Neuronal stem cell (in vitro differentiated cells): ENCODE data around the gene DNAH17.

ENCODE experiments used
- DNase-seq: peaks from one replicate; pipeline ENCODE4 v3.0.0-alpha.2; 2013; ENCODE audit warnings: low spot score
- H2AFZ ChIP-seq: one replicate; pipeline ENCODE4 v1.6.1; 2013; ENCODE audit warnings: mild to moderate bottlenecking, low read length, inconsistent platforms
- H2AK5ac ChIP-seq: 2 replicates; pipeline ENCODE4 v1.6.1; 2013; ENCODE audit warnings: low read depth, mild to moderate bottlenecking, inconsistent platforms, low read length, moderate library complexity, mixed read lengths
- H2BK120ac ChIP-seq: 2 replicates; pipeline ENCODE4 v1.6.1; 2013; ENCODE audit warnings: low read depth, mild to moderate bottlenecking, inconsistent platforms, low read length, moderate library complexity, mixed read lengths
- H2BK12ac ChIP-seq: one replicate; pipeline ENCODE4 v1.6.1; 2013; ENCODE audit warnings: low read length, inconsistent platforms
- H2BK15ac ChIP-seq: 2 replicates; pipeline ENCODE4 v1.6.1; 2013; ENCODE audit warnings: mild to moderate bottlenecking, low read length, inconsistent platforms, mixed read lengths
- H2BK5ac ChIP-seq: one replicate; pipeline ENCODE4 v1.6.1; 2013; ENCODE audit warnings: inconsistent platforms, mild to moderate bottlenecking, low read length, moderate library complexity
- H3K14ac ChIP-seq: one replicate; pipeline ENCODE4 v1.6.1; 2013; ENCODE audit warnings: low read length, inconsistent platforms
- H3K18ac ChIP-seq: 2 replicates; pipeline ENCODE4 v1.6.1; 2013; ENCODE audit warnings: low read length, inconsistent platforms
- H3K23ac ChIP-seq: 2 replicates; pipeline ENCODE4 v1.6.1; 2013; ENCODE audit warnings: low read depth, mild to moderate bottlenecking, mixed read lengths, low read length, inconsistent platforms; ENCODE audit not compliant: poor library complexity
- H3K27ac ChIP-seq: replicated peaks from 3 replicates; pipeline ENCODE4 v1.5.1; 2013; ENCODE audit warnings: low read length, inconsistent platforms
- H3K27me3 ChIP-seq, 3 experiments: 2 replicates each; pipeline ENCODE4 v1.6.1; 2013; ENCODE audit warnings: low read length in 3 of 3, mild to moderate bottlenecking in 2 of 3, inconsistent platforms in 1 of 3, low read depth in 1 of 3, mixed read lengths in 1 of 3, moderate library complexity in 1 of 3; ENCODE audit not compliant: control insufficient read depth in 3 of 3, insufficient read depth in 3 of 3
- H3K36me3 ChIP-seq, 2 donors: replicated peaks in 1 of 2; 2 replicates each; pipeline ENCODE4 v1.6.1; 2013; ENCODE audit warnings: low read length in 2 of 2; ENCODE audit not compliant: control insufficient read depth in 2 of 2, insufficient read depth in 2 of 2
- H3K4ac ChIP-seq: 2 replicates; pipeline ENCODE4 v1.6.1; 2013; ENCODE audit warnings: inconsistent platforms, mild to moderate bottlenecking, low read length, moderate library complexity
- H3K4me1 ChIP-seq, 2 donors: 1 replicate in 1 of 2; 2 replicates in 1 of 2; pipeline ENCODE4 v1.6.1; 2013; ENCODE audit warnings: low read length in 2 of 2, low read depth in 1 of 2; ENCODE audit not compliant: control insufficient read depth in 2 of 2, insufficient read depth in 1 of 2
- H3K4me2 ChIP-seq: one replicate; pipeline ENCODE4 v1.6.1; 2013; ENCODE audit warnings: mild to moderate bottlenecking, low read length, inconsistent platforms; ENCODE audit not compliant: insufficient read depth, poor library complexity, severe bottlenecking
- H3K4me3 ChIP-seq, 2 donors: 2 replicates each; pipeline ENCODE4 v1.5.1; 2013; ENCODE audit warnings: low read length in 2 of 2, mild to moderate bottlenecking in 2 of 2, inconsistent platforms in 1 of 2, moderate library complexity in 1 of 2
- H3K79me1 ChIP-seq: one replicate; pipeline ENCODE4 v1.6.1; 2013; ENCODE audit warnings: low read depth, mild to moderate bottlenecking, inconsistent platforms, low read length, moderate library complexity
- H3K9ac ChIP-seq: one replicate; pipeline ENCODE4 v1.6.1; 2013; ENCODE audit warnings: mild to moderate bottlenecking, low read depth, low read length, inconsistent platforms; ENCODE audit not compliant: poor library complexity
- H3K9me3 ChIP-seq, 2 donors: replicated peaks in 1 of 2; 2 replicates each; pipeline versions ENCODE3 to v1.6.1; 2013; ENCODE audit warnings: low read length in 2 of 2, mild to moderate bottlenecking in 2 of 2, inconsistent platforms in 1 of 2, low read depth in 1 of 2, mixed read lengths in 1 of 2, moderate library complexity in 1 of 2; ENCODE audit not compliant: control insufficient read depth in 2 of 2, insufficient read depth in 1 of 2
- H4K8ac ChIP-seq: one replicate; pipeline ENCODE4 v1.6.1; 2013; ENCODE audit warnings: low read depth, mild to moderate bottlenecking, inconsistent platforms, low read length, moderate library complexity
- H4K91ac ChIP-seq: one replicate; pipeline ENCODE4 v1.6.1; 2013; ENCODE audit warnings: low read length, low read depth, mild to moderate bottlenecking, inconsistent platforms; ENCODE audit not compliant: poor library complexity
- WGBS, 2 donors: extraction: QIAGEN DNeasy Blood & Tissue Kit; methylation state at CpG; one replicate each; pipeline ENCODE4 v1.1.7; 2013; ENCODE audit warnings: missing lambda C conversion rate in 2 of 2, mixed read lengths in 1 of 2; ENCODE audit not compliant: insufficient read length in 2 of 2, insufficient replicate concordance in 1 of 2; ENCODE audit errors: extremely low coverage in 2 of 2; 5-methylcytosine and 5-hydroxymethylcytosine counted together

DNAH17 gene

GRCh38 chr17:78599419-78599818 lies 22.2 kb upstream of the DNAH17 start:
- Histone ChIP-seq H2BK5ac (no peak overlapping the region), H3K4me2 (no peak overlapping the region), H2AFZ (no peak overlapping the region), H2BK12ac (no peak overlapping the region), H2BK120ac (no peak overlapping the region), H3K18ac (no peak overlapping the region), H4K91ac (no peak overlapping the region), H3K9ac (no peak overlapping the region), H4K8ac (no peak overlapping the region), H3K23ac (no peak overlapping the region), H3K9me3 (no peaks in the 10 kb centered on the region), H3K4me1 (no peaks in the 10 kb centered on the region), H2AK5ac (no peak overlapping the region), H3K36me3 (no peaks in the 10 kb centered on the region), H3K79me1 (no peaks in the 10 kb centered on the region), H3K27ac (no peak overlapping the region), H3K4ac (no peak overlapping the region), H3K27me3 (peaks cover 0 to 12% (median 0%) of the 10 kb centered on the region in 3 experiments), H3K4me3 (no peak overlapping the region), H2BK15ac (no peak overlapping the region), H3K14ac (no peak overlapping the region)
- WGBS, 2 donors, result no CpG with 5 or more reads among the region's 5 CpGs
- no peak for DNase-seq

GRCh38 chr17:78598013-78598471 lies 20.8 kb upstream of the DNAH17 start:
- H3K9me3 ChIP-seq, result no peaks in the 10 kb centered on the region
- H2AK5ac ChIP-seq, result no peak overlapping the region
- H3K14ac ChIP-seq, result no peak overlapping the region
- no peak overlapping the region for H3K23ac ChIP-seq
- H4K91ac ChIP-seq, result no peak overlapping the region
- no peak overlapping the region for H3K27ac ChIP-seq
- no peak overlapping the region for H2BK15ac ChIP-seq
- H3K36me3 ChIP-seq, result no peaks in the 10 kb centered on the region
- H3K4me1 ChIP-seq, result no peaks in the 10 kb centered on the region
- H3K4me2 ChIP-seq, result no peak overlapping the region
- no peak overlapping the region for H2BK12ac ChIP-seq
- H2BK5ac ChIP-seq, result no peak overlapping the region
- H3K27me3 ChIP-seq, result peaks cover 0 to 11% (median 0%) of the 10 kb centered on the region in 3 experiments
- H3K4ac ChIP-seq, result no peak overlapping the region
- no peaks in the 10 kb centered on the region for H3K79me1 ChIP-seq
- no CpG with 5 or more reads among the region's 9 CpGs for WGBS, 2 donors
- no peak overlapping the region for H3K18ac ChIP-seq
- no peak for DNase-seq
- H4K8ac ChIP-seq, result no peak overlapping the region
- H2BK120ac ChIP-seq, result no peak overlapping the region
- no peak overlapping the region for H3K4me3 ChIP-seq
- H3K9ac ChIP-seq, result no peak overlapping the region
- H2AFZ ChIP-seq, result no peak overlapping the region

GRCh38 chr17:78596871-78597764 lies 19.9 kb upstream of the DNAH17 start:
- H2BK5ac ChIP-seq, result no peak overlapping the region
- no CpG with 5 or more reads among the region's 12 CpGs for WGBS, 2 donors
- no peak overlapping the region for H3K4ac ChIP-seq
- H3K9ac ChIP-seq, result no peak overlapping the region
- H3K27me3 ChIP-seq, result peaks cover 0 to 10% (median 0%) of the 10 kb centered on the region in 3 experiments
- H2BK15ac ChIP-seq, result no peak overlapping the region
- H3K23ac ChIP-seq, result no peak overlapping the region
- H3K4me3 ChIP-seq, result no peak overlapping the region
- no peak overlapping the region for H4K91ac ChIP-seq
- no peak overlapping the region for H2BK12ac ChIP-seq
- H3K14ac ChIP-seq, result no peak overlapping the region
- no peaks in the 10 kb centered on the region for H3K9me3 ChIP-seq
- H4K8ac ChIP-seq, result no peak overlapping the region
- H2BK120ac ChIP-seq, result no peak overlapping the region
- H3K4me1 ChIP-seq, result peaks cover 0 to 4% of the 10 kb centered on the region in 2 donors
- H3K4me2 ChIP-seq, result no peak overlapping the region
- no peak overlapping the region for H3K18ac ChIP-seq
- no peak overlapping the region for H3K27ac ChIP-seq
- H3K36me3 ChIP-seq, result no peaks in the 10 kb centered on the region
- H3K79me1 ChIP-seq, result no peaks in the 10 kb centered on the region
- peak overlapping the region; percentile 57 for H2AK5ac ChIP-seq
- DNase-seq, result no peak
- H2AFZ ChIP-seq, result no peak overlapping the region

GRCh38 chr17:78595135-78595810 lies 18.1 kb upstream of the DNAH17 start:
- Histone ChIP-seq H3K9ac (no peak overlapping the region), H3K14ac (no peak overlapping the region), H3K9me3 (no peaks in the 10 kb centered on the region), H2BK120ac (no peak overlapping the region), H3K4ac (no peak overlapping the region), H3K36me3 (no peaks in the 10 kb centered on the region), H3K4me3 (no peak overlapping the region), H3K79me1 (no peaks in the 10 kb centered on the region), H2AFZ (no peak overlapping the region), H2BK15ac (no peak overlapping the region), H3K27ac (no peak overlapping the region), H3K23ac (no peak overlapping the region), H2BK12ac (no peak overlapping the region), H4K91ac (no peak overlapping the region), H3K4me1 (peaks cover 0 to 6% of the 10 kb centered on the region in 2 donors), H3K18ac (no peak overlapping the region), H2BK5ac (no peak overlapping the region), H3K4me2 (no peak overlapping the region), H2AK5ac (no peak overlapping the region), H3K27me3 (peaks cover 0 to 19% (median 0%) of the 10 kb centered on the region in 3 experiments), H4K8ac (no peak overlapping the region)
- WGBS, 2 donors, result no CpG with 5 or more reads among the region's 9 CpGs
- DNase-seq, result no peak
